ENCODE measurements around the gene FNDC10.
"Not testable (repeated sequence)": the region's sequence is repeated elsewhere in the genome, so short reads cannot be mapped to it uniquely, and the experiment has no call there.

- TF ChIP-seq BHLHE40 (IDR thresholded peaks at IDR 0.05; ENCODE audit: borderline replicate concordance); ZNF384 (IDR thresholded peaks at IDR 0.05); NFRKB (IDR thresholded peaks at IDR 0.05): not testable (repeated sequence)
Measured at GRCh38 chr1:1556961-1557360, 43.0 kb downstream of the FNDC10 start.

Data from HEK293T (cell line).